Activated CD4-positive, alpha-beta T cell treated with anti-CD3 and anti-CD28 coated beads, Interleukin-2, amount 10 ng/mL, durations not matched to agents 7 days and 5 days (primary cell): ENCODE results near the gene C15orf61. TPM values are rescaled to one million over a fixed set of nuclear protein-coding genes. Genes with fewer than 3 reads are reported as not detected.

Source experiments
- CTCF ChIA-PET: fragments of 350-600 bp; sonication (Branson Sonifier 250); formaldehyde crosslinking; loops from one replicate; lab custom pipeline; 2021; ENCODE audit warnings: antibody characterized with exemption; lab: Charles Lee
- POLR2A ChIA-PET: fragments of 350-600 bp; sonication (Branson Sonifier 250); formaldehyde crosslinking; loops from one replicate; lab custom pipeline; 2021; ENCODE audit warnings: antibody characterized with exemption; lab: Charles Lee
- DNase-seq: peaks from one replicate; pipeline ENCODE4 v3.0.0-alpha.2; 2020
- H3K27ac Mint-ChIP-seq: one replicate; pipeline ENCODE4 v1.8.0; 2021; ENCODE audit warnings: mild to moderate bottlenecking, moderate library complexity, mixed read lengths
- H3K27me3 Mint-ChIP-seq: one replicate; pipeline ENCODE4 v1.8.0; 2021; ENCODE audit warnings: mixed read lengths
- H3K36me3 Mint-ChIP-seq: one replicate; pipeline ENCODE4 v1.8.0; 2021; ENCODE audit warnings: low read depth, mixed read lengths
- H3K4me1 Mint-ChIP-seq: one replicate; pipeline ENCODE4 v1.8.0; 2021; ENCODE audit warnings: mixed read lengths
- H3K4me3 Mint-ChIP-seq: one replicate; pipeline ENCODE4 v1.8.0; 2021; ENCODE audit warnings: mild to moderate bottlenecking, moderate library complexity, mixed read lengths
- H3K9me3 Mint-ChIP-seq: one replicate; pipeline ENCODE4 v1.8.0; 2021; ENCODE audit warnings: mixed read lengths
- total RNA-seq, 2 experiments: library from RNA; stranded (reverse); gene quantifications; one replicate each; pipeline ENCODE4 v1.2.3, GENCODE V29; 2021

The C15orf61 gene
- total RNA-seq, 2 experiments from 2014 or later: 4.2 TPM

- H3K4me1 Mint-ChIP-seq: peaks cover 28% of the 10 kb centered on the region
These were observed 1.0 kb downstream of the C15orf61 start for GRCh38 chr15:67521783-67522568.

GRCh38 chr15:67523330-67523729, 2.4 kb downstream of the C15orf61 start:
- Mint-ChIP-seq H3K4me3 (no peak overlapping the region), H3K4me1 (peaks cover 28% of the 10 kb centered on the region), H3K27me3 (no peaks in the 10 kb centered on the region), H3K9me3 (no peaks in the 10 kb centered on the region), H3K36me3 (peaks cover 8% of the 10 kb centered on the region), H3K27ac (no peak overlapping the region)
- POLR2A ChIA-PET: no interaction called here
- DNase-seq: no peak
- CTCF ChIA-PET: no interaction called here

More at GRCh38 chr15:67521783-67522568, 1.0 kb downstream of the C15orf61 start:
- DNase-seq: no peak
- Mint-ChIP-seq H3K27ac (peak overlapping the region; percentile 96), H3K27me3 (no peaks in the 10 kb centered on the region), H3K9me3 (no peaks in the 10 kb centered on the region), H3K36me3 (peaks cover 5% of the 10 kb centered on the region), H3K4me3 (peak overlapping the region; percentile 91)
- ChIA-PET POLR2A (interaction anchor here (0.6 kb wide), 1 partner anchor 65 kb away, joined by 3 read pairs; no protein-coding TSS in a partner anchor), CTCF (no interaction called here)

GRCh38 chr15:67524235-67524634, 3.3 kb downstream of the C15orf61 start:
- ChIA-PET POLR2A (no interaction called here), CTCF (interaction anchor here (1.1 kb wide), 1 partner anchor 14 kb away, joined by 3 read pairs; no protein-coding TSS in a partner anchor)
- DNase-seq: no peak
- Mint-ChIP-seq H3K27ac (no peak overlapping the region), H3K27me3 (no peaks in the 10 kb centered on the region), H3K4me3 (no peak overlapping the region), H3K9me3 (no peaks in the 10 kb centered on the region), H3K36me3 (peaks cover 8% of the 10 kb centered on the region), H3K4me1 (peaks cover 28% of the 10 kb centered on the region)

GRCh38 chr15:67528513-67528912, 7.6 kb downstream of the C15orf61 start:
- CTCF ChIA-PET: interaction anchor here (1.0 kb wide), 1 partner anchor 21 kb away, joined by 3 read pairs; no protein-coding TSS in a partner anchor
- no peak for DNase-seq
- POLR2A ChIA-PET: no interaction called here
- H3K27me3 Mint-ChIP-seq: no peaks in the 10 kb centered on the region
- H3K36me3 Mint-ChIP-seq: peaks cover 11% of the 10 kb centered on the region
- no peak overlapping the region for H3K4me3 Mint-ChIP-seq
- peaks cover 3% of the 10 kb centered on the region for H3K4me1 Mint-ChIP-seq
- H3K9me3 Mint-ChIP-seq: no peaks in the 10 kb centered on the region
- no peak overlapping the region for H3K27ac Mint-ChIP-seq

DNA sequence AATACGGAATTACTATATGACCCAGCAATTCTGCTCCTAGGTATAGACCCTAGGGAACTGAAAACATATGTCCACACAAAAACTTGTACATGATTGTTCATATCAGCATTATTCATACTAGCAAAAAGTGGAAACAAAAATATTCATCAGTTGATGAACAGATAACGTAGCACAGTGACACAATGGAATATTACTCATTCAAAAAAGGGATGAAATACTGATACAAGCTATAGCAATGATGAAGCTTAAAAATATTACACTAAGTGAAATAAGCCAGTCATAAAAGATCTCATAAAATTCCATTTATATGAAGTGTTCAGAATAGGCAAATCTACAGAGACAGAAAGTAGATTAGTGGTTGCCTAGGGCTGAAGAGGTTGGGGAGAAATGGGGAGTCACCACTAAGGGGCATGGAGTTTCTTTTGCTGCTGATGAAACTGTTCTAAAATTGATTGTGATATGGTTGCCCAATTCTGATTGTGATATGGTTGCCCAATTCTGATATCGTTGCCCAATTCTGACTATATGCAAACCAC, 10.5 kb downstream of the C15orf61 start:
- Mint-ChIP-seq H3K9me3 (no peaks in the 10 kb centered on the region), H3K4me3 (no peak overlapping the region), H3K36me3 (peaks cover 9% of the 10 kb centered on the region), H3K27ac (no peak overlapping the region), H3K4me1 (peaks cover 9% of the 10 kb centered on the region), H3K27me3 (no peaks in the 10 kb centered on the region)
- POLR2A ChIA-PET: no interaction called here
- CTCF ChIA-PET: no interaction called here
- no peak for DNase-seq

GRCh38 chr15:67533873-67534272, 12.9 kb downstream of the C15orf61 start:
- no peaks in the 10 kb centered on the region for H3K9me3 Mint-ChIP-seq
- no peak overlapping the region for H3K4me3 Mint-ChIP-seq
- H3K36me3 Mint-ChIP-seq: peaks cover 6% of the 10 kb centered on the region
- no peak for DNase-seq
- ChIA-PET CTCF (no interaction called here), POLR2A (no interaction called here)
- H3K27ac Mint-ChIP-seq: no peak overlapping the region
- H3K4me1 Mint-ChIP-seq: peaks cover 14% of the 10 kb centered on the region
- no peaks in the 10 kb centered on the region for H3K27me3 Mint-ChIP-seq

DNA sequence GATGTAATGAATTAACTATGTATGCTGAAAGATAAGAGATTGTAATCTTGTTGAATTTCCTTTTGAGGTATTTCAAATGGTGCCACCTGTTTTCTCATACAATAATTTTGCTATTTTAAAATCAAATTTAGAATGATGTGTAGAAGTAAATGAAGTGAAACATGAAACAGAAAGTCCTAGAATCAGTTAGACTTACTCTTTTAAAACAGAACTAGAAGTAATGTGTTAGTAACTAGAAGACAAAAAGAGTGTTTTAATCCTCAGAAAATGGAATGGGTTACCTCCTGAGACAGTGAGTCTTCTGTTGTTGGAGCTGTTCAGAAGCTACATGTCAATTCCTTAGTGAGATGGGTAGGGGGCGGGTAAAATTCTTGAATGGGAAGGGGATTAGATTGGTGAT, 13.4 kb downstream of the C15orf61 start:
- Mint-ChIP-seq H3K4me1 (peaks cover 18% of the 10 kb centered on the region), H3K36me3 (peaks cover 9% of the 10 kb centered on the region), H3K27me3 (no peaks in the 10 kb centered on the region), H3K4me3 (no peak overlapping the region), H3K9me3 (no peaks in the 10 kb centered on the region), H3K27ac (no peak overlapping the region)
- no peak for DNase-seq
- POLR2A ChIA-PET: no interaction called here
- CTCF ChIA-PET: no interaction called here

DNA sequence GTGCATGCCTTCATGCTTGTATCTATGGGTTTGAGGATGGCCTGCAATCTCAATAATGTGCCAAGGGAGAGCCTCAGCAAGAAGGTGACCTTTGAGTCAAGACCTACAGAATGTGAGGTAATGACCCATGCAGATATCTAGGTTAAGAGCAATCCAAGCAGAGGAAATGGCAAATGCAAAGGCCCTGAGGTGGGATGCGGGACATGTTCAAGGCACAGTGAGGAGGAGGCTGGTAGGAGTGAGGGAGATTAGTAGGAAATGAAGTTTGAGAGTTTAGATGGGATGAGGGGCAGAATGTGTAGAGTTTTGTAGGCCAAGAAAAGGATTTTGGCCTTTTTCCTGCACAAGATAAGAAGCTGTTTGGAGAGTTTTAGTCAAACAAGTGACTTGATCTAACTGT, 16.8 kb downstream of the C15orf61 start:
- peaks cover 36% of the 10 kb centered on the region for H3K4me1 Mint-ChIP-seq
- CTCF ChIA-PET: interaction anchor here (0.8 kb wide), 1 partner anchor 15 kb away, joined by 3 read pairs; no protein-coding TSS in a partner anchor
- H3K36me3 Mint-ChIP-seq: peaks cover 6% of the 10 kb centered on the region
- POLR2A ChIA-PET: no interaction called here
- no peak overlapping the region for H3K4me3 Mint-ChIP-seq
- no peaks in the 10 kb centered on the region for H3K27me3 Mint-ChIP-seq
- no peak for DNase-seq
- H3K9me3 Mint-ChIP-seq: no peaks in the 10 kb centered on the region
- H3K27ac Mint-ChIP-seq: no peak overlapping the region

DNA sequence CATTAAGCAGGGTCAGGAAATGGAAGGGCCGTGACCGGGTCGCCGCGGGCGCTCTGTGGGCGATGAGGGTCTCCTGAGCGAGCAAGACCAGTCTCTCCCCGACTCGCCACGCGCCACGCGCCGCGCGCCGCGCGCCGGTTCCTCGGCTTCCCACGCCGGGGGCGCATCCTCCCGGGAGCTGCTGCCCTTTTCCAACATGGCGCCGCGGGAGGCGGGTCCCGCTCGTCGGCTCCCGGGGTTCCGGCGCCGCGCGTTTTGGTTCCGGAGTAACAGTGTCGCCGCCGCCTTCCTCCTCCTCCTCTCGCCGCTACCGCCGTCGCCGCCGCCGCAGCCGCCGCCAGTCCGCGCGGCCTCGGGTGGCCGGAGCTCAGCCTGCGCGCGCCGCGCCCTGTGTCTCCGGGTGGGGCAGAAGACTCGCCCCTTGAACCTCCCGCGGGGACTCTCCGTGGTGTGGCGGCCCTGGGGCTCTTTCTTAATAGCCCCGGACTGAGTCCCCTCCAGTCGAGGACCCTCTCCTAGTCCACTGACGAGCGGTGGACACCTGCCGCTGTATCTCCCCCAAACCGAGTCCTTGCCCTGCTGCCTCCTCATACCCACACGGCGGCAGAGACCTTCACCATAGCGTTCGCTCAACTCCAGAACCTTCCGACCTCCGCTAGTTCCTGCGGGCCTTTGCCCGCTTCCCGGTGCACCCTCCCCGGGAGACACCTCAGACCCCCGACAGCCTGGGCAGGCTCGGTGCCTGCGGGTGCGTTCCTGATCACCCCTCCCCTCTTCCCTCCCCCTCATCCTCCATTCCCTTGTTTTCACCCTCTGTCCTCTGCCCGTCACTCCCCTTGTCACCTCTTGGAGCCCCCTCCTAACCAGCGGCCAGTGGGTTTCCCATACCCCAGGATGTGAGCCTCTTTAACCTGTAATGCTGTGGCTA, 21.8 kb downstream of the C15orf61 start, which contains the start of gene MAP2K5:
Gene MAP2K5, plus strand, starts transcription at position 284 of the 928 bp plus-strand sequence. Its CDS starts 633 bp downstream, at position 917.
- POLR2A ChIA-PET: interaction anchor here (0.6 to 1.0 kb wide), 3 partner anchors 11 to 656 kb away, joined by 3 to 5 read pairs (median 3); partner anchors contain the start of gene C15orf61
- CTCF ChIA-PET: interaction anchor here (0.8 to 1.3 kb wide), 2 partner anchors 18 to 54 kb away, joined by 3 read pairs; no protein-coding TSS in a partner anchor
- Mint-ChIP-seq H3K4me1 (peaks cover 57% of the 10 kb centered on the region), H3K9me3 (no peaks in the 10 kb centered on the region), H3K27ac (peak within 1 kb of the TSS; percentile 98), H3K36me3 (peaks cover 16% of the 10 kb centered on the region), H3K4me3 (peak within 1 kb of the TSS; percentile 97), H3K27me3 (no peaks in the 10 kb centered on the region)
- DNase-seq: peak; percentile 87

DNA sequence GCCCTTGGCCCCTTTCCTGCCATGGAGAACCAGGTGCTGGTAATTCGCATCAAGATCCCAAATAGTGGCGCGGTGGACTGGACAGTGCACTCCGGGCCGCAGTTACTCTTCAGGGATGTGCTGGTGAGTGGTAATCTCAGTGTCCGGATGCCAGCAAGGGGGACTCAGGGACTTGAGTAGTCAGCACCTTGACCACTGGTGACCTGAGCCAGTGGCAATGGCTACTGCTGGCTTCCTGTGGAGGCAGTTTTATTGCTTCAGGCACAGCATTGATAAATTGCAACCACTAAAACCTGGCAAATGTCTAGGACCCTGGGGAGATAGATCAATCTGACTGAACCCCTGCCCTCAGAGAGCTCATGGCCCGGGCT, 22.4 kb downstream of the C15orf61 start:
- Mint-ChIP-seq H3K27ac (peak overlapping the region; percentile 86), H3K36me3 (peaks cover 15% of the 10 kb centered on the region), H3K4me1 (peaks cover 59% of the 10 kb centered on the region), H3K4me3 (peak overlapping the region; percentile 97), H3K9me3 (no peaks in the 10 kb centered on the region), H3K27me3 (no peaks in the 10 kb centered on the region)
- ChIA-PET CTCF (no interaction called here), POLR2A (no interaction called here)
- no peak for DNase-seq

DNA sequence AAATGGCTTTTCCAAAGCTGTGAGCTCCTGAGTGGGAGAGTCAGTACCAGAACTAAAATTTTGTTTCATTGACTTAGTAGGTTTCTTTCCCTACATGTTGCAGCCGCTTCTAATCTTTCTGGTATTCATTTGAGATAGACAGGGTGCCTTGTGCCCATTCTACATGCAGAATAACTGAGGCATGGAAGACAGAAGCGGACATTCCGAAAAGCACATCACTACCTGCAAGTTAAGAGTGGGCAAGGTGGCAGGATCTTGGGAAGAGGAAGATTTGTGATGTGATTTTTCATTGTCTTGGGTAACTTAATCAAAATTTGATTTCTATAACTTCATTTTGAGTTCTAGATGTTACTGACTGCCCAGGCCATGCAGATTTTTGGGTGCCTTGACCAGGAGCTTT, 23.5 kb downstream of the C15orf61 start:
- ChIA-PET CTCF (no interaction called here), POLR2A (no interaction called here)
- Mint-ChIP-seq H3K9me3 (no peaks in the 10 kb centered on the region), H3K27ac (no peak overlapping the region), H3K4me1 (peaks cover 55% of the 10 kb centered on the region), H3K4me3 (peak overlapping the region; percentile 97), H3K27me3 (no peaks in the 10 kb centered on the region), H3K36me3 (peaks cover 13% of the 10 kb centered on the region)
- DNase-seq: no peak

DNA sequence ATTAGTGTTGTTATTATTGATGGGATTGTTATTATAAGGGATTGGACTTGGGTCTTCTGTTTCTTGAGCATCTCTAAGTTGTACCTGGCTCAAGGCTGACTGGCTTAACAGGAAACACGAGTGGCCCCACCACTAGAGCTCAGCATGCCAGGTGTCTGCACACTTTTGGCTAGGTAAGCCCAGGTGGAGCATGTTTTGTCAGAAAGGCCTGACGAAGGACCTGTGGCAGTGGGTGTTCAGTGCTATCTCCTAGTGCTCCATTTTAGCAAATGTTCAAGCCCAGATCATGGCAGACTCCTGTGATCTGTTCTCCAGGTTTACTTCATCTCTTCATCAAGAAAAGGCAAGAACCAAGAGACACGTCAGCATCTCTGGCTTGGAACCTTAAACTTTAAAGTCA, 24.9 kb downstream of the C15orf61 start:
- Mint-ChIP-seq H3K4me3 (no peak overlapping the region), H3K27ac (no peak overlapping the region), H3K27me3 (no peaks in the 10 kb centered on the region), H3K9me3 (no peaks in the 10 kb centered on the region), H3K36me3 (peaks cover 14% of the 10 kb centered on the region), H3K4me1 (peaks cover 44% of the 10 kb centered on the region)
- ChIA-PET POLR2A (no interaction called here), CTCF (interaction anchor here (1.4 kb wide), 1 partner anchor 12 kb away, joined by 5 read pairs; no protein-coding TSS in a partner anchor)
- no peak for DNase-seq
